Tibial artery (tissue), 4 donors: ENCODE measurements around the gene CDH24.

Experiments
- DNase-seq, 2 donors: peaks; one replicate each; pipeline ENCODE4 v3.0.0-alpha.2; 2019
- H3K27ac ChIP-seq, 2 donors: fragments of 200-600 bp; sonication (generic) in 1 of 2; 1 replicate in 1 of 2; 2 replicates in 1 of 2; pipeline ENCODE4 v1.5.1; 2018 to 2019; ENCODE audit warnings: mild to moderate bottlenecking in 1 of 2
- H3K27me3 ChIP-seq, 2 donors: fragments of 200-600 bp; sonication (generic) in 1 of 2; one replicate each; pipeline versions ENCODE4 v1.5.1 to v1.6.0; 2016 to 2019
- H3K36me3 ChIP-seq, 3 donors: fragments of 200-600 bp; sonication (generic) in 2 of 3; one replicate each; pipeline ENCODE4 v1.5.1; 2016 to 2019; ENCODE audit warnings: mild to moderate bottlenecking in 2 of 3
- H3K4me1 ChIP-seq, 4 donors: fragments of 200-600 bp; sonication (generic) in 2 of 4; 1 replicate in 3 of 4; 2 replicates in 1 of 4; pipeline ENCODE4 v1.5.1; 2016 to 2019
- H3K4me3 ChIP-seq, 2 donors: fragments of 200-600 bp; sonication (generic) in 1 of 2; 1 replicate in 1 of 2; 2 replicates in 1 of 2; pipeline ENCODE4 v1.5.1; 2018 to 2019; ENCODE audit warnings: mild to moderate bottlenecking in 2 of 2
- H3K9me3 ChIP-seq, 3 donors: fragments of 200-600 bp; sonication (generic) in 1 of 3; one replicate each; pipeline ENCODE4 v1.5.1; 2016 to 2019
- intact Hi-C: fragments of 100-400 bp; cut with DNase I; formaldehyde crosslinking; loops from one replicate; pipeline ENCODE4 v1.15.0; 2023; ENCODE audit warnings: low total_unique reads
- TF ChIP-seq, protein P1 (sequence below), 2 experiments: fragments of 200-600 bp in 1 of 2; fragments of 450-650 bp in 1 of 2; IDR thresholded peaks; one replicate each; pipeline ENCODE4 v1.5.1; 2017 to 2019; ENCODE audit warnings: antibody characterized with exemption in 2 of 2, mild to moderate bottlenecking in 1 of 2, moderate library complexity in 1 of 2

CDH24 gene

GRCh38 chr14:23033801-23034497, 23.4 kb downstream of the CDH24 start:
- H3K4me3 ChIP-seq = peak overlapping the region; percentile 81 to 87
- peaks cover 0 to 22% (median 13%) of the 10 kb centered on the region in 4 donors for H3K4me1 ChIP-seq
- no peaks in the 10 kb centered on the region for H3K9me3 ChIP-seq
- H3K27ac ChIP-seq = peak overlapping the region; percentile 90 to 98
- H3K36me3 ChIP-seq = peaks cover 36 to 44% (median 38%) of the 10 kb centered on the region in 3 donors
- TF ChIP-seq, protein P1, sequence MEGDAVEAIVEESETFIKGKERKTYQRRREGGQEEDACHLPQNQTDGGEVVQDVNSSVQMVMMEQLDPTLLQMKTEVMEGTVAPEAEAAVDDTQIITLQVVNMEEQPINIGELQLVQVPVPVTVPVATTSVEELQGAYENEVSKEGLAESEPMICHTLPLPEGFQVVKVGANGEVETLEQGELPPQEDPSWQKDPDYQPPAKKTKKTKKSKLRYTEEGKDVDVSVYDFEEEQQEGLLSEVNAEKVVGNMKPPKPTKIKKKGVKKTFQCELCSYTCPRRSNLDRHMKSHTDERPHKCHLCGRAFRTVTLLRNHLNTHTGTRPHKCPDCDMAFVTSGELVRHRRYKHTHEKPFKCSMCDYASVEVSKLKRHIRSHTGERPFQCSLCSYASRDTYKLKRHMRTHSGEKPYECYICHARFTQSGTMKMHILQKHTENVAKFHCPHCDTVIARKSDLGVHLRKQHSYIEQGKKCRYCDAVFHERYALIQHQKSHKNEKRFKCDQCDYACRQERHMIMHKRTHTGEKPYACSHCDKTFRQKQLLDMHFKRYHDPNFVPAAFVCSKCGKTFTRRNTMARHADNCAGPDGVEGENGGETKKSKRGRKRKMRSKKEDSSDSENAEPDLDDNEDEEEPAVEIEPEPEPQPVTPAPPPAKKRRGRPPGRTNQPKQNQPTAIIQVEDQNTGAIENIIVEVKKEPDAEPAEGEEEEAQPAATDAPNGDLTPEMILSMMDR (IDR thresholded peaks at IDR 0.05) = no peak
- no peaks in the 10 kb centered on the region for H3K27me3 ChIP-seq
- intact Hi-C loops = no loop called here
- no peak for DNase-seq

DNA sequence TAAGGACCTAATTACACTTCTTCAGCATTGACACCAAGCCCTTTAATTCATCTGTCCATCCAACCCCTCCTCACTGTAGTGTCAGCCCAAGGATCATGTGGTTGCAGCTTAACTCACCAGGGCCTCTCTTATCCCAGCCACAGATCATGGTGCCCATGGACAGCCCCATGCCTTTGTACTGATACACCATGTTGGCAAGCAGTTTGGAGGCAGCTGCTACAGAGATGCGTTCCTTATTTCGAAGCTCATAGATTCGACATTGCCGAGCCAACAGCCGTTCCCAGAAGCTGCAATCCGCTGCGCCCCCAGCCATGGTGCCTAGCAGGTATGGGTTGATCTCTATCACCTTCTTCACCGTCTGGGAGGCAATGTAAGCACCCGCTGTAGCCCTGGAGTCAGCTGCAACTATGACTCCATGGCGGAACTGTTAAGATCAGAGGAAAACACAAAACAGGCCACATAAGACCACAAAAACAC, 24.0 kb downstream of the CDH24 start:
- Histone ChIP-seq H3K27ac (no peak overlapping the region), H3K4me1 (peaks cover 0 to 22% (median 13%) of the 10 kb centered on the region in 4 donors), H3K27me3 (no peaks in the 10 kb centered on the region), H3K9me3 (no peaks in the 10 kb centered on the region), H3K36me3 (peaks cover 36 to 50% (median 38%) of the 10 kb centered on the region in 3 donors), H3K4me3 (no peak overlapping the region)
- TF ChIP-seq, protein P1 (IDR thresholded peaks at IDR 0.05) = no peak
- intact Hi-C loops = no loop called here
- no peak for DNase-seq

DNA sequence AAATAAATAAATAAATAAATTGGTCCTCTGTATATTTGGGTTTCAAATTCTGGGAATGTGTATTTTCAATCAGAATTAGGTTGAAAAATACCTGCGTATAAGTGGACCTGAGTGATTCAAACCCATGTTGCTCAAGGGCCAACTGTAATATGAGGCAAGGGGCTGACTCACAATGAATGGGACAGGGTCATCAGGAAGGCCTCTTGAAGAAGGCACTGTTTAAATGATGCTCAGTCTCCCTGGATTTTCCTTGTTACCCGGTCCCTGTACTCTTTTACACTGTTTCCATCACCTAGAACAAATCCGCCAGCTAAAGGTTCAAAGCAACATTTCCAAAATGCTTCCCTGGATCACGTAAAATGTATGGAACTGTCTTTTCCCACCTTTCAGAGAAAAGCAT, 26.4 kb downstream of the CDH24 start:
- peaks cover 38 to 68% (median 46%) of the 10 kb centered on the region in 3 donors for H3K36me3 ChIP-seq
- no peak for DNase-seq
- H3K4me1 ChIP-seq = peaks cover 0 to 22% (median 13%) of the 10 kb centered on the region in 4 donors
- TF ChIP-seq, protein P1 (IDR thresholded peaks at IDR 0.05) = no peak
- no peaks in the 10 kb centered on the region for H3K9me3 ChIP-seq
- no peak overlapping the region for H3K27ac ChIP-seq
- H3K4me3 ChIP-seq = no peak overlapping the region
- intact Hi-C loops = no loop called here
- no peaks in the 10 kb centered on the region for H3K27me3 ChIP-seq

- Histone ChIP-seq H3K4me3 (no peak overlapping the region), H3K9me3 (no peaks in the 10 kb centered on the region), H3K36me3 (peaks cover 44 to 88% (median 53%) of the 10 kb centered on the region in 3 donors), H3K27ac (no peak overlapping the region), H3K4me1 (peaks cover 0 to 19% (median 11%) of the 10 kb centered on the region in 4 donors), H3K27me3 (no peaks in the 10 kb centered on the region)
- intact Hi-C loops = no loop called here
- TF ChIP-seq, protein P1 (IDR thresholded peaks at IDR 0.05) = no peak
- DNase-seq = no peak
These were observed 28.5 kb downstream of the CDH24 start for GRCh38 chr14:23028799-23029198.

GRCh38 chr14:23025151-23025814, 32.0 kb downstream of the CDH24 start:
- TF ChIP-seq, protein P1 (IDR thresholded peaks at IDR 0.05) = no peak
- peaks cover 13 to 56% (median 24%) of the 10 kb centered on the region in 3 donors for H3K36me3 ChIP-seq
- no peaks in the 10 kb centered on the region for H3K9me3 ChIP-seq
- no peaks in the 10 kb centered on the region for H3K27me3 ChIP-seq
- H3K4me1 ChIP-seq = peaks cover 0 to 3% (median 0%) of the 10 kb centered on the region in 4 donors
- H3K27ac ChIP-seq = no peak overlapping the region
- H3K4me3 ChIP-seq = no peak overlapping the region
- no peak for DNase-seq
- intact Hi-C loops = no loop called here
